ENCODE results near the gene PBX3.

Gene PBX3

DNA sequence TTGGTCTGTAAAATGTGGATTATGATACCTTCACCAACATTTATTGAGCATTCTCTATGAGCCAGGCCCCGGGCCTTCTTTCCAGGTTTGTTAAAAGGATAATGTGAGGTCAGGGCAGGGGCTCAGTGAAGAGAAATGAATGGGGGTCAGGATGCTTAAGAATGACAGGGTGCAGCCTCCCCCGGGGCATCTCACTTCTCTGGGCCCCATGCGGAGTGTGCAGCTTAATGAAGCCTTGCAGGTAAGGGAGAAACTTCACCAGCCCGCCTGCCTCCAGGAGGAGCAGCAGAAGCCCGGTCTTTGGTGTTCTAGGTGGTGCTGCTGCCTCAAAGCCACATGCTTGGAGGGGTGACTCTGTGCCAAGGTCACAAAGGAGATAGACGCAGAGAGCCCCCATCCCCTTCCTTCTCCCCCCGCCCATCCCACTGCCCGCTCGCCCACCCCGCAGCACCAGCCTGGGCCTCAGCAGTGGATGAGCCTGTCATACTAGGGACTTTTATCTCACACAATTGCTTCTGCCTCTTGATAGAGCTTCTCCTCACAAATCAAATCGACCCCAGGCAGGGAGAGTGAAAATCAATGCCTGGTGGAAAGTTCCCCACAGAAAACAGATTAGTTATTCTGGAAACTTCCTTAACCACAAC, 244.8 kb downstream of the PBX3 start:
- DNase-seq (ENCODE audit: low spot score in 2 of 2) (no peak), ATAC-seq (ENCODE audit: low read depth) (no peak)
- H3K36me3 Mint-ChIP-seq: no peaks in the 10 kb centered on the region
- H3K27me3 Mint-ChIP-seq: peaks cover 4% of the 10 kb centered on the region
- no peaks in the 10 kb centered on the region for H3K4me1 Mint-ChIP-seq
- H3K9me3 Mint-ChIP-seq: no peaks in the 10 kb centered on the region
- H3K4me3 Mint-ChIP-seq: no peak overlapping the region
- no peak overlapping the region for H3K27ac Mint-ChIP-seq

DNA sequence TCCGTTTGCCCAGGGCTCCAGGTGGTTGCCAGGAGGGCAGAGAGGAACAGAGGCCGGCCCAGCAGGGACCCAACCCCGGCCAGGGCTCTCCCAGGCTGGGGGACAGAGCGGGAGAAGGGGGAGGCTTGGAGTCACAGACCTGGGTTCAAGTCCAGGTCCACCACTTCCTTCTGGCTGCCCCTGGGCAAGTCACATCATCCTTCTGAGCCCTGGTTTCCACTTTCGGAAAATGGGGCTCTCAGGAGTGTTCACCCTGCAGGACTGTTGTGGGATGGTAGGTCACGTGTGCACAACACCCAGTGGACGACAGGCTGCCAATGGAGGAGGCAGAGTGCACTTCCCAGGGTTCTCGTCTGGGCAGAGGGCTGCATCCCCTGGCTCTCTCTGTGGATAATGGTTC, 245.4 kb downstream of the PBX3 start:
- H3K9me3 Mint-ChIP-seq: no peaks in the 10 kb centered on the region
- no peak for ATAC-seq (ENCODE audit: low read depth)
- H3K27ac Mint-ChIP-seq: no peak overlapping the region
- no peaks in the 10 kb centered on the region for H3K36me3 Mint-ChIP-seq
- no peak for DNase-seq (ENCODE audit: low spot score in 2 of 2)
- no peaks in the 10 kb centered on the region for H3K4me1 Mint-ChIP-seq
- H3K27me3 Mint-ChIP-seq: peaks cover 4% of the 10 kb centered on the region
- no peak overlapping the region for H3K4me3 Mint-ChIP-seq

DNA sequence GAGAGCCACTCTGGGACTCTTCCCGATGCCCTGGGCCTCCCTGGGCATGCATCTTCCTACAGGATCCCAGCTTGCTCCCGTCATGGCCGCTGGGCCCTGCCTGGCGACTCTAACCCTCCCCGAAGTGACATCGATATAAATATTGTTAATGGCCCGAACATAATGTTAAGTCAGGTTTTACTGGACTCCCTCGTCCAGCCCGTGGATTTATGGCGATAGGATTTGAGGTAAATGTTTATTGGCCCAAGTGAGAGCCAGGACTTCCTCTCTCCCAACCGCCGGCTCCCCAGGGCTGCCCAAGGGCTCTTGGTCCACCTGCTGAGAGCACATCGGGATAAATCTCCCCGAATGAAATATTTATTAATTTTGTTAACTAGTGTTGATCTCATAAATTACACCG, 246.3 kb downstream of the PBX3 start:
- Mint-ChIP-seq H3K4me1 (no peaks in the 10 kb centered on the region), H3K36me3 (no peaks in the 10 kb centered on the region), H3K27ac (no peak overlapping the region), H3K4me3 (no peak overlapping the region), H3K9me3 (no peaks in the 10 kb centered on the region), H3K27me3 (peaks cover 4% of the 10 kb centered on the region)
- DNase-seq (ENCODE audit: low spot score in 2 of 2) (no peak), ATAC-seq (ENCODE audit: low read depth) (no peak)

DNA sequence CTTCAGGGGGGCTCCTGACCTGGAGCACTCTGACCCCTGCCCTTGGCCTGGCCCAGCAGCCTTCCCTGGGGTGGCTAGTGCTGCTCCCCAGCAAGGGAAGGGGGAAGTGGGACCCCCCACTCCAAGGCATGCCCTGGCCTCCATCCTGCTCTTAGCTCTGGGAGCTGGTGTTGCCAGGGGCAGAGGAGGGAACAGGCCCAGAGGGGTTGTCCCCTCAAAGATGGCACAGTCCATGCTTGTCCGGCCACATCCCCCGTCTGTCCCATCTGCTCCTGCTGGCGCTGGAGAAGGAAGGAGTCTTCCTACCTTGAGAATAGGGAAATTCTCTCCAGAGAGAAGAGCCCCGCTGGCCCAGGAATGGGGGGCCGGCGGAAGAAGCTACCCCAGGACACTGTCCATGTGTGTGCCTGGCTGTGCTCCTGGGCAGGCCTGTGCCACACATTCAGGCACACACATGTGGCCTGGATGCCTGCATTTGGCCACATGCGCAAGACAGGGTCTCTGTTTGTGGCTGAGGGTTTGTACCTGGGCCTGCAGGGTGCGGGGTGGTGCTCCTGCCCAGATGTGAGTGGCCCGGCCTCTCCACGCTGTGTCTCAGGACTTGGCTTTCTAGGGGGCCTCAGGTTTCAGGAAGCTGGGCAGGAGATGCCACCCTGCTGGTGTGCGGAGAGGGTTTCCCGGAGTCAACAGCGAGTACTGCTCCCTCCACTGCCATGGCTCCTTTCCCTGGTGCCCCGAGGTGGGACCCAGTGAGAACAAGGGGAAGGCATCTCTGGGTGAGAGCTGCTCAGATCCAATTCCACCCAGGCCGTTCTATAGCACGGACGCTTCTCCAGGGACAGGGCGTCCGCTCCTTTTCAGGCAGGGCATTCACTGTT, 247.1 kb downstream of the PBX3 start:
- Mint-ChIP-seq H3K9me3 (no peaks in the 10 kb centered on the region), H3K4me1 (no peaks in the 10 kb centered on the region), H3K36me3 (no peaks in the 10 kb centered on the region), H3K4me3 (no peak overlapping the region), H3K27me3 (peaks cover 4% of the 10 kb centered on the region), H3K27ac (no peak overlapping the region)
- ATAC-seq (ENCODE audit: low read depth) (no peak), DNase-seq (ENCODE audit: low spot score in 2 of 2) (no peak)

DNA sequence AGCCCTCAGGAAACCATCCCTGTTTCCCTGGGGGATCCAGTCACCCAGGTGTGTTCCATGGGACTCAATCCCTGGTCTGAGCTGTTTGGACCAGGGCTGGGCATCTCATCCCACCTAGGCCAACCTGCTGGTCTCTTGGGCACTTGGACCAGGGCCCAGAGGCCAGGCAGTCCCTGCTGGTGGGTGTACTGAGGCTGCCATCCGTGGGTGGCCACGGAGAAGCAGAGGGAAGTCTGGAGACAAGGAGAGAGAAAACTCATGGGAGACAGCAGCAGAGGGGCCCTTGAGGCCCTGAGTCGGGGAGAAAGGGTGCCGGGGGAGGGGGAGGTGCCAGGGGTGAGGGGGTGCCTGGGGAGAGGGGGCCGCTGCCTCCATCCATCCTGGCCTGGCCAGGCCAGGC, 247.8 kb downstream of the PBX3 start:
- peaks cover 4% of the 10 kb centered on the region for H3K27me3 Mint-ChIP-seq
- ATAC-seq (ENCODE audit: low read depth) (no peak), DNase-seq (ENCODE audit: low spot score in 2 of 2) (no peak)
- no peak overlapping the region for H3K4me3 Mint-ChIP-seq
- H3K4me1 Mint-ChIP-seq: no peaks in the 10 kb centered on the region
- no peaks in the 10 kb centered on the region for H3K36me3 Mint-ChIP-seq
- H3K9me3 Mint-ChIP-seq: no peaks in the 10 kb centered on the region
- H3K27ac Mint-ChIP-seq: no peak overlapping the region

DNA sequence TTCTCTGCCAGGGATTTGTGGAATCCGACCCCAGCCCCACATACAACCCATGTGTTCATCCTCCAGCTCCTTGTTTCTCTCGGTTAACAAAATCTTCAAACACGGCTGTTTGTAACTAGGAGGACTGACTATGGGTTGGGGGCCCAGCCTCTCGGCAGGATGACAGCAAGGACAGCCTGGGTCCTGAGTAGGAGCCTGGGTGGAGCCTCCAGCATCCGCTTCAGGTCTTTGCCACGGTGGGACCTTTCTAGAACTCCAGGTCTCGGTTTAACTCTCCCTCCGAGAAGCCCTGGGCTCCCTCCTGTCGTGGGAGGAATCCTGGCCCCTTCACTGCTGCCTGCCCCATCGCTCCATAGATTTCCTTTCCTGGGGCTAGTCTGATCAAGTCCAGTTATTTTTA, 248.5 kb downstream of the PBX3 start:
- H3K4me1 Mint-ChIP-seq: peaks cover 3% of the 10 kb centered on the region
- no peak overlapping the region for H3K27ac Mint-ChIP-seq
- no peak for ATAC-seq (ENCODE audit: low read depth)
- no peaks in the 10 kb centered on the region for H3K36me3 Mint-ChIP-seq
- H3K27me3 Mint-ChIP-seq: peaks cover 6% of the 10 kb centered on the region
- H3K4me3 Mint-ChIP-seq: no peak overlapping the region
- H3K9me3 Mint-ChIP-seq: no peaks in the 10 kb centered on the region
- DNase-seq (ENCODE audit: low spot score in 2 of 2): no peak

DNA sequence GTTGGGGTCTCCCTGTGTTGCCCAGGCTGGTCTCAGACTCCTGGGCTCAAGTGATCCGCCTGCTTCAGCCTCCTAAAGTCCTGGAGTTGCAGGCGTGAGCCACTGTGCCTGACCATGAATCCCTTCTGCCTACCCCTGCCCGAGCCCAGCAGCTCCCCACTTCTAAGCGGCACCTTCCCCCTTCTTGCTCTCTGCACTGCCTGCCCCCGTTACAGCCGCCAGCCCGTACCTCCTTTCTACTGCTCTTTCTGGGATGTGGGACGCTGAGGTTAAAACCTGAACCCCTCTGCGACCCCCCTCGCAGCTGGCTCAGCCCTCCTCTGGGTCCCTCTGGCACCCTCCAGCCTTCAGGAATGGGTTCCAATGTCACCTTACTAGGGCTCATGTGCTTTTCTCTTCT, 249.6 kb downstream of the PBX3 start:
- DNase-seq (ENCODE audit: low spot score in 2 of 2): no peak
- H3K36me3 Mint-ChIP-seq: no peaks in the 10 kb centered on the region

DNA sequence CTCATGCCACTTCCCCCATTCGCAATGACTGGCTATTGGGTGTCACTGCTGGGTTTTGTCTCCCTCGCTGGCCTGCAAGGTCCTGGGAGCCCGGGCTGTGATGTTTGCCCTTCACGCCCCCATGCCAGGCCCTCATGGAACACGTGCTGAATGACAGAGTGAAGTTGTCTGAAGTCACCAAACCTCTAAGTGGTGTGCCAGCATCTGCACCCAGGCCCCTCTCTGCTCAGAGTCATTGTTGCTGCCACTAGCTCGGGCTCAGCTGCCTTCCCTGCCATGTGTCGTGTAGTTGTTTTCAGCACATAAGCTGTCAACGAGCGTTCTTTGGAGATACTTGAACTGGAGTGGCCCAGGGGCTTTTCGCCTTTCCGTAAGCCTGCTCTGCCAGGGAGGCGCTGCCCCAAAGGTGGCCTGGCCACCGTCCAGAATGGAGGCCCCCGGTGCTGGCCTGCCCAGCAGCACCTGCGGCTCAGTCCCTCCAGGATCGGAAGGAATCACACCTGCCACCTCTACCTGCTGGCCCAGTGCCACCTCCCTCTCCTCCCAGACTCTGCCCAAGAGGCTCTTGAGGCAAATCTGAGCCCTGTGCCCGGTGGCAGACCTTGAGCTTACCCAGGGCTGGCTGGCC, 250.1 kb downstream of the PBX3 start:
- peaks cover 7% of the 10 kb centered on the region for H3K27me3 Mint-ChIP-seq
- no peaks in the 10 kb centered on the region for H3K9me3 Mint-ChIP-seq
- H3K4me1 Mint-ChIP-seq: peaks cover 3% of the 10 kb centered on the region
- no peaks in the 10 kb centered on the region for H3K36me3 Mint-ChIP-seq
- ATAC-seq (ENCODE audit: low read depth): no peak
- no peak overlapping the region for H3K27ac Mint-ChIP-seq
- H3K4me3 Mint-ChIP-seq: no peak overlapping the region
- DNase-seq (ENCODE audit: low spot score in 2 of 2): no peak

More for the DNA sequence above, 249.6 kb downstream of the PBX3 start:
- Mint-ChIP-seq H3K27ac (no peak overlapping the region), H3K4me1 (peaks cover 3% of the 10 kb centered on the region), H3K4me3 (no peak overlapping the region), H3K9me3 (no peaks in the 10 kb centered on the region), H3K27me3 (peaks cover 7% of the 10 kb centered on the region)
- no peak for ATAC-seq (ENCODE audit: low read depth)

DNA sequence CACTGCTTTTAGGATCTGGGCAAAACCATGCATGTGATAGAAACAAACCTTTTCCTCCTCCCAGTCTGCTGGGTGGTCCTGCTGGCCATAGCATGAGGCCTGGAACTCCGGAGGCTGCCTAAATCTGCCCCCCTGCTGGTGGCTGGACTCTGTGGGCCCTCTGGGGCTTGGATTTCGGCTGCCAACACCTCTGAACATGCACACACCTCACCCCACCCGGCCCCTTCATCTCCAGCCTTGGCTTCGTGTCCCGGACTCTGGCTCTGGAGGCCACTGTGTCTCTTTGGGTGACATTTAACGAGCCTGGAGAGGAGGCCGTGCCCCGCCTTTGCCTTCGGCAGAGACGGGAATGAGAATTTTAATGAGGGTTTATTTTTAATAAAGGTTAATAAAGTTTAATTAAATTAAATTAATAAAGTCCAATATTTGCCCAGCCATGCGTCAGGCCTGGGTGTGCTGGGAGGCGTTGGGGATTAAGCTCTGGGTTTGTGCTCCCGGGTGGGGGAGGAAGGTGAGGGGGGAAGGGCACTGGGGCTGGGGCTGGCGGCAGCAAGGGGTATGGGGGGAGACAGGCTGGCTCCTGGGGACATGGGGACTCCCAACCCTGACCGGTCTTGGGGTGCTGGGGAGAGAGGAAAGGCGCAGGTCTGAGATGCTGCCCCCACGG, 251.8 kb downstream of the PBX3 start:
- H3K4me3 Mint-ChIP-seq: no peak overlapping the region
- H3K27ac Mint-ChIP-seq: no peak overlapping the region
- ATAC-seq (ENCODE audit: low read depth) (no peak), DNase-seq (ENCODE audit: low spot score in 2 of 2) (no peak)
- H3K4me1 Mint-ChIP-seq: peaks cover 3% of the 10 kb centered on the region
- peaks cover 5% of the 10 kb centered on the region for H3K27me3 Mint-ChIP-seq
- H3K36me3 Mint-ChIP-seq: no peaks in the 10 kb centered on the region
- H3K9me3 Mint-ChIP-seq: no peaks in the 10 kb centered on the region

DNA sequence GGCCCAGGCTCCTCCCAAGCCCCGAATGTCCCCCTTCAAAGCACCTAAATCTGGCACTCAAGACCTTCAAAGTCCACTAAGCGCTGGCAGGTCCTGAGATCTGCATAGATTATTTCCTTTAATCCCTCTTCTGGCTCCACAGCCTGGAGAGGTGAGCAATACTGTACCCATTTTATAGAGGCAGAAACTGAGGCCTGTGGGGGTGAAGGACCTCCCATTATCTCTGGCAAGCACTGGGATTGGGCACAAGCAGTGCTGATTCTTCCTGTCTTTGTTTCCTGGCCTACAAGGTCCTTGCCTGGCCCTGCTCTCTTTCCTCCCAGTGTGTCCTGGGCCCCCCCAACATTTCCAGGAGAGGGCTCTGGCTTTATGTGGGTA, 252.3 kb downstream of the PBX3 start:
- no peak for ATAC-seq (ENCODE audit: low read depth)
- DNase-seq (ENCODE audit: low spot score in 2 of 2): no peak

DNA sequence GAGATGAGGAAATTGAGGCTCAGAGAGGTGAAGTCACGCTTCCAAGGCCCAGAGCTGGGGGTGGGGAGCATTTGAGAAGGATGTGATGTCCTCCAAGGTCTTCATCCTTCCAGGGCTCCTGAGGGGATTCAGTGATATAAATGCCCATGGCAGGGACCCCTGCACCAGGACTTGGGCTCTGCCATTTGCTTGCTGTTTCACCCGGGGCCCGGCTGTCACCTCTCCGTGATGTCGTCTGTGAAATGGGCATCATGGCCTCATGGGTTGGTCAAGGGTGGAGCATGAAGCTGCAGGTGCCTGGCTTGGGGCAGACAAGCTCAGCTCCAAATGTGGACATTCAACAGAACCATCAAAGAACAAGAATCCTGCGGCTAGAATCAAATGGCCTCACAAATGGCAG, 253.1 kb downstream of the PBX3 start:
- Mint-ChIP-seq H3K4me3 (no peak overlapping the region), H3K4me1 (peaks cover 3% of the 10 kb centered on the region), H3K27ac (no peak overlapping the region), H3K36me3 (no peaks in the 10 kb centered on the region), H3K9me3 (no peaks in the 10 kb centered on the region), H3K27me3 (peaks cover 3% of the 10 kb centered on the region)
- ATAC-seq (ENCODE audit: low read depth) (no peak), DNase-seq (ENCODE audit: low spot score in 2 of 2) (no peak)

More for the DNA sequence above, 252.3 kb downstream of the PBX3 start:
- Mint-ChIP-seq H3K27ac (no peak overlapping the region), H3K4me1 (peaks cover 3% of the 10 kb centered on the region), H3K36me3 (no peaks in the 10 kb centered on the region), H3K4me3 (no peak overlapping the region), H3K27me3 (peaks cover 5% of the 10 kb centered on the region), H3K9me3 (no peaks in the 10 kb centered on the region)

DNA sequence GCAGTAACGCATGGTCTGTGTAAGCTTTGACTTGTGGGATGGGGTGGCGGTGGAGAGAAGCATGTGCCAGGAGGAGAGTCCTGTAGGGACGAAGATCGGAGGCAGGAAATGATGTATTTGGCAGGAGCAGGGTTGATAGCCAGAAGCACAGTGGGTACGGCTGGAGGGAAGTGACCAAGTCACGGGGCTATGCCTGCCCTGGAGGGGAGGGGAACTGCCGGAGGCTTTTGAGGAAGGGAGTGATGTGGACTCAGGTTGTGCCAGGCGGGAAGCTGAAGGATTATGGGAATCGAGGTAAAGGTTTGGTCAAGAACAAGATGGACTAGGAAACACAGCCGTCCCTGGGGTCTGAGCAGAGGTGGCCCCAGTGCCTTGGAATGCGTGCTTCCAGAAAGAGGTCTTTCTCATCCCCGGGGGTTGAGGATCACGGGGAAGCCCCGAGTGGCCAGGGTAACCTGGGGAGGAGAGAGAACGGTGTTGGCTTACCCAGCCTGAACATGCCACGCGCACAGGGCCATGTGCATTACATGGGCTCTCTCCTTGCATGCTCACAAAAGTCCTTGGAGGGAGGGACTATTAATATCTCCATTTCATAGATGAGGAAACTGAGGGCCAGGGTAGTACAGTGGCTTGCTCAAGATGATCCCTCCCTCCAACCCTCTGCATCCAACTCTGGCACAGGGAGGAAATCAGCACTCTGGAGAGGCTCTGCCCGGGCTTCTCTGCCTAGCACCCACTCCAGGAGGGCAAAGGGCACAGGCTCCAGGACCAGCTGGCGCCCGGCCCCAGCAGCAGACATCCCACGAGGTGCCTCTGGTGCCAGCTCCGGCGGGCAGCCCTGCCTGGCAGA, 253.8 kb downstream of the PBX3 start:
- Mint-ChIP-seq H3K4me1 (peaks cover 3% of the 10 kb centered on the region), H3K4me3 (no peak overlapping the region), H3K27me3 (peaks cover 3% of the 10 kb centered on the region), H3K36me3 (no peaks in the 10 kb centered on the region), H3K9me3 (no peaks in the 10 kb centered on the region), H3K27ac (no peak overlapping the region)
- ATAC-seq (ENCODE audit: low read depth) (no peak), DNase-seq (ENCODE audit: low spot score in 2 of 2) (no peak)

DNA sequence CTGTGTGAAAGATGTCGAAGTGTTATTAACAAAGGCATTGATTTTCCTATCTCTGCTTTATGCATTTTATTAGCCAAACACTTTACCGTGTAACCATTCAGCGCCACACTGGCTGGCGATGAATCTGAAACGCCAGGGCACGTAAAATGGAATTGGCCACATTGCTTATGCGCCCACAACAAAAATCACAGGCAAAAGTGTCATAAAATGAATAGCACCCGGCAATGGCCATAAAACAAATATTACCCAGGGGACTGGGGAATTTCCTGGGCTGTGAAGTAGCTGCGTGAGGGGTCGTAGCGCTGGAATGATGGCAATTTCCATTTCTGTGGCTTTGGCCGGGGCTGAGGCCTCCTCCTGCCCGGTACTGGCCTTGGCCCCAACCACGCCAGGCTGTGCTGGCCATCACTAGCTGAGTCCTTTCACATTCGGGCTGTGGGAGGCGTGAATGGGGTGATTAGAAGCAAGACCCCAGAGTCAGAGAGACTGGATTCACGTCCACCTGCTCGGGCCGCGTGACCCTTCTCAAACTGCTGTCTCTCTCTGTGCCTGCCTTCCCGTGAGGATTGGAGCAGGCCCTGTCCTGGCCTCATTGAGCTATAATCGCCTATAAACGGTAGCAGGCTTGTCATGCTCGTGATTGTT, 254.5 kb downstream of the PBX3 start:
- H3K4me3 Mint-ChIP-seq: no peak overlapping the region
- H3K27ac Mint-ChIP-seq: no peak overlapping the region
- H3K9me3 Mint-ChIP-seq: no peaks in the 10 kb centered on the region

More for the DNA sequence above, 254.5 kb downstream of the PBX3 start:
- ATAC-seq (ENCODE audit: low read depth) (no peak), DNase-seq (ENCODE audit: low spot score in 2 of 2) (no peak)
- Mint-ChIP-seq H3K36me3 (no peaks in the 10 kb centered on the region), H3K4me1 (peaks cover 3% of the 10 kb centered on the region), H3K27me3 (peaks cover 3% of the 10 kb centered on the region)

Measured in memory B cell (primary cell).